Superior temporal gyrus (tissue), 1 donor: ENCODE measurements around the gene PLXDC1.
A peak's percentile ranks its signal among the peaks of the same experiment; 100 is the strongest.

Experiments used
- DNase-seq: peaks from one replicate; pipeline ENCODE4 v3.0.0-alpha.2; 2016; ENCODE audit errors: extremely low spot score

The PLXDC1 gene

GRCh38 chr17:39151150-39151942 is at the start of gene PLXDC1:
Gene PLXDC1, minus strand, starts transcription at chr17:39151637. Its CDS starts 200 bp downstream, at chr17:39151437.
- no peak for DNase-seq

- DNase-seq = no peak
Observed at GRCh38 chr17:39200957-39201510, 49.6 kb upstream of the PLXDC1 start.

- DNase-seq = peak; percentile 97
Observed at GRCh38 chr17:39200070-39200879, 48.8 kb upstream of the PLXDC1 start, which contains the start of gene RPL19. Gene RPL19, plus strand, starts transcription at chr17:39200283. Its CDS starts 62 bp downstream, at chr17:39200345.

- no peak for DNase-seq
Observed at GRCh38 chr17:39199820-39200069, 48.3 kb upstream of the PLXDC1 start.

- no peak for DNase-seq
Observed at GRCh38 chr17:39198186-39198566, 46.7 kb upstream of the PLXDC1 start.

GRCh38 chr17:39197380-39198185 is 46.1 kb upstream of the PLXDC1 start, which contains the start of gene CACNB1:
Gene CACNB1, minus strand, starts transcription at chr17:39197669. Its CDS starts 174 bp downstream, at chr17:39197495.
- DNase-seq = peak; percentile 55

GRCh38 chr17:39196808-39197291 is 45.4 kb upstream of the PLXDC1 start:
- DNase-seq = no peak

- no peak for DNase-seq
Observed at GRCh38 chr17:39196241-39196807, 44.9 kb upstream of the PLXDC1 start.

GRCh38 chr17:39195568-39196160 is 44.2 kb upstream of the PLXDC1 start:
- no peak for DNase-seq

GRCh38 chr17:39194985-39195524 is 43.6 kb upstream of the PLXDC1 start:
- peak; percentile 35 for DNase-seq

- peak; percentile 71 for DNase-seq
Observed at GRCh38 chr17:39194089-39194984, 42.9 kb upstream of the PLXDC1 start.

- DNase-seq = no peak
Observed at GRCh38 chr17:39193346-39193745, 41.9 kb upstream of the PLXDC1 start.

- DNase-seq = no peak
Observed at GRCh38 chr17:39192901-39193300, 41.5 kb upstream of the PLXDC1 start.

- no peak for DNase-seq
Observed at GRCh38 chr17:39191750-39192510, 40.5 kb upstream of the PLXDC1 start.

GRCh38 chr17:39187152-39187830 is 35.9 kb upstream of the PLXDC1 start:
- no peak for DNase-seq

- no peak for DNase-seq
Observed at GRCh38 chr17:39186481-39187002, 35.1 kb upstream of the PLXDC1 start.

- DNase-seq = no peak
Observed at GRCh38 chr17:39183720-39184119, 32.3 kb upstream of the PLXDC1 start.

- DNase-seq = no peak
Observed at GRCh38 chr17:39183045-39183444, 31.6 kb upstream of the PLXDC1 start.
